ENCODE results near the gene CCL19.
"Not testable (repeated sequence)": the region's sequence is repeated elsewhere in the genome, so short reads cannot be mapped to it uniquely, and the experiment has no call there.

Gene CCL19
- long read RNA-seq, donor 1: 0 reads
- long read RNA-seq, donor 2: 0 reads
- long read RNA-seq, donor 3: 0 reads
- long read RNA-seq, donor 4, partial matches to known transcripts: 0 of 3 reads
- long read RNA-seq, donor 4, other reads (novel, unspliced or antisense): 0 of 3 reads
- long read RNA-seq, donor 5: 0 reads
- long read RNA-seq, donor 6: 0 reads
- long read RNA-seq, donor 7: 0 reads
- long read RNA-seq, donor 8: 0 reads

GRCh38 chr9:34690983-34691935 lies at the start of gene CCL19:
Gene CCL19, minus strand, starts transcription at chr9:34691276. Its CDS starts 137 bp downstream, at chr9:34691139.
- DNase-seq: no peak

DNA sequence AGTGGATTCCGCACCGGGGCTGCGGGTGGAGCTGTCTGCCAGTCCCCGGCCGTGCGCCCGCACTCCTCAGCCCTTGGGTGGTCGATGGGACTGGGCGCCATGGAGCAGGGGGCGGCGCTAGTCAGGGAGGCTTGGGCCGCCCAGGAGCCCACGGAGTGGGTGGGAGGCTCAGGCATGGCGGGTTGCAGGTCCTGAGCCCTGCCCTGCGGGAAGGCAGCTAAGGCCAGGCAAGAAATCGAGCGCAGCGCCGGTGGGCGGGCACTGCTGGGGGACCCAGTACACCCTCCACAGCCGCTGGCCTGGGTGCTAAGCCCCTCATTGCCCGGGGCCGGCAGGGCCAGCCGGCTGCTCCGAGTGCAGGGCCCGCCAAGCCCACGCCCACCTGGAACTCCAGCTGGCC lies 49.1 kb upstream of the CCL19 start:
- not testable (repeated sequence) for DNase-seq

GRCh38 chr9:34737677-34738260 lies 46.7 kb upstream of the CCL19 start:
- no peak for DNase-seq

- DNase-seq: no peak
Measured at GRCh38 chr9:34734720-34735119, 43.6 kb upstream of the CCL19 start.

DNA sequence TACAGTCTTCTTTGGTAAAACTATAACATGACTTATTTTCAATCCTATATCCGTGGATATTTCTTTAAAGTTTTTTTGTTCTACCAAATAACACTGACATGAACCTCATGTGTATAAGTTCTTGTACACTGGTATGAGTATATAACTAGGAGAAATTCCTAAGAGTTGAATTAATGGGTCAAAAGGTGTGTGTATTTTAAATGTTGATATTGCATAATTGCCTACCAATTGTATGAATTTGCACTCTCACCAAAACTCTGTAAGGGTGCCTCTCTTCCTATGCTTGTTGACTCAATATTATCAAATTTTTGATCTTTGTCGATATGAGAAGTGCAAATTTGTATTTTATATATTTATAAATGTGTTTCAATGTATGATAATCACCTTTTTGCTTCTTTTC lies 41.8 kb upstream of the CCL19 start:
- no peak for DNase-seq

DNA sequence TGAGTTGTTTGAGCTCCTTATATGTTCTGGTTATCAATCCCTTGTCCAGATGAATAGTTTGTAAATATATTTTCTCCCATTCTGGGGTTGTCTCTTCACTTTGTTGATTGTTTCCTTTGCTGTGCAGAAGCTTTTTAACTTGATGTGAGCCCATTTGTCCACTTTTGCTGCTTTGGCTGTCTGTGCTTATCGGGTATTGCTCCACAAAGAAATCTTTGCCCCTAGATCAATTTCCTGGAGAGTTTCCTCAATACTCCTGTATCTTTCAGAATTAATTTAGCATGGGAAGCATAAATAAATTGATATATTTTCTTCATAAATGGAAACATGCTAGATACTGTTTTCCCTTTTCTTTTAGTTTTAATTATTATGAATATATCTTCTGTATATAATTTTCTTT lies 41.4 kb upstream of the CCL19 start:
- DNase-seq: no peak

DNA sequence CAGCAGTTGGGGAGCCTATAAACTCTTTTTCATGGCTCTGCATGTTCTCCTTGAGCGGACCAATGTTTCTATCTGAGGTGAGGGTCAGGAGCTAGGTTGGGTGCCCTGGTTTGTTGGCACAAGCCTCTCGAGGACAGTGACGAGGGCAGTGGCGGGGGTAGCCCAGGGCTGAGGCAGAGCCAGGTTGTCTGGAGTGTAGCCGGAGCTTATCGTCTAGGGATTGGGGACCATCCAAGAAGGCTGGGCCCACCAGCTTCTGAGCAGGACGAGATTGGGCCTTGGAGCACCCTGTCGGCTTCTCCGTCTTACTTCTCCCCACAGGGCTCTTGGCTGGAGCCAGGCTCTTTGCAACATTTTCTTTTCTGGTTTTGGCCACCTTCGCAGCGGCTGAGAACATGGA lies 32.1 kb upstream of the CCL19 start:
- DNase-seq: no peak

GRCh38 chr9:34719769-34720025 lies 28.6 kb upstream of the CCL19 start:
- not testable (repeated sequence) for DNase-seq

- DNase-seq: no peak
Measured at GRCh38 chr9:34719021-34719768, 28.1 kb upstream of the CCL19 start.

GRCh38 chr9:34717996-34718614 lies 27.0 kb upstream of the CCL19 start:
- no peak for DNase-seq

- DNase-seq: no peak
Measured at GRCh38 chr9:34716711-34717110, 25.6 kb upstream of the CCL19 start.

DNA sequence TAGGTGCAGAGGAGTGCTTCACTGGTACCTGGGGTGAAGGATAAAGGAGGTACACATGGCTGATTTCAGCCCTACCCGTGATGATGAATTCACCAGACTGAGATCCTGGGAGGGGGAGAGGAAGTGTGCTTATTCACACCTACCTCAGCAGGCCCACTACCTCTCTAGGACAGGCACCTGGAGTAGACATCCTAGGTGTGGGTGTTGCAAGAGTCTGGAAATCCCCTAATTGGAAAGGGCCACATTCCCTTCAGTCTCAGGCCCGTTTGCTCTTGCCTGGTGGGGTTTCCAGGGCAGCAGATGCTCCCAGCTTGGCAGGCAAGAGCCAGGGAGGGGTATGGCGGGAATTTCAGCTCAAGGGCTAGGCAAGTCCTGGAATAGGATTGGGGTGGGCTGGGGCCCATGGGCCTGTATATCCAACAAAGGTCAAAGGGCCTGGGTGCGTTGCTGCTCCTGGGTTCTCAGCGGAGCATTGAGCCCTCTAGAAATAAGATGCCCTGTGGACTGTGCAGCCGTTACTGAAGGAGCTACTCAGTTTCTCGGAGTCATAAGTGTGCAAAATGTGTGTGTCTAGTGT lies 24.7 kb upstream of the CCL19 start:
- DNase-seq: no peak

DNA sequence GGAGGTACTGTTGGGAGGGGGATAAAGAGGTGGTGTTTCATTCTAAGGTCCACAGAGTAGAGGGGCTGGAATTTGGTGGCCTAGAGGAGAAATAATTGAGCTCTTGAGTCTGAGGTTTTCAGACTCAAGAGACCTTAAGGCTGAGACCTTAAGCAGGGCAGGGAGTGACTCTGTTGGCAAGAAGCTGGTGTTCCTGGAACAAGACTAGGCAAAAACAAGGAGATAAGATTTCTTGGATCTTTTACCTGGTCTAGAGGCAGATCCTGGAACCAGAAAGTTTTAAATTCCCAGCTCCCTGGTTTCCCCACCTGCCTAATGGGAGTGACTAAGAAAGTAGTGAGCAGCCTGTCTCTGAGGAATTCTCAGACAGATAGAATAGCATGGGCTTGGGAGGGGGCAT lies 22.9 kb upstream of the CCL19 start:
- no peak for DNase-seq

DNA sequence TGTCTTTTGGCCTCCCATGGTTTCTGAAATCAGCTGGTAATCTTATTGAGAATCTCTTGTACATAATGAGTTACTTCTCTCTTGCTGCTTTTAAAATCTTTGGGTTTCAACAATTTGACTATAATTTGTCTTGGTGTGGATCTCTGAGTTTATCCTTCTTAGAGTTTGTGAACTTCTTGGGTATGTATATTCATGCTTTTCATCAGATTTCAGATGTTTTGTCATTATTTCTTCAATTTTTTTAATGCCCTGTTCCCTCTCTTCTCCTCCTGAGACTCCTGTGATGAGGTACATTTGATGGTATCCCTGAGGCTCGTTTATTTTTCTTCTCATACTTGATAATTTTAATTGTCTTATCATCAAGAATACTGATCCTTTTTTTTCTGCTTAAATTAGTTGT lies 21.1 kb upstream of the CCL19 start:
- no peak for DNase-seq

DNA sequence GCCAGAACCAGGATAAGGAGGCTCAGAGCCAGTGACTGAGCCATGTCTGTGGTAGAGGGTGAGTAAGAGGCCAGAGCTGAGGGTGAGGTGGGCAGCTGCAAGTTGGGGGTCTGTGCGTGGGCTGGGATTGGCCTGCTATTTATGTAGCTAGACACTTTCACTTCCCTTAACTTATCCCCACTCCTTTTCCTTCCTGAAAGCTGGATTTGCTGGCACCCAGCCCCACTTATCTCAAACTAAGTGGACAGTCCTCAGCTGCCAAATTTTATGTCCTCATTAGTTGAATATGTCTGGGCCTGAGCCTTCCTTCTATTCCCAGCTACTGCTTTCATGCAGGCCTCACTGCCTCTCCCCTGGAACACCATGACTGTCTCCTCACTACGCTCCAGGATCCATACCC lies 18.9 kb upstream of the CCL19 start, which contains the start of gene CCL21:
TSS of gene CCL21 (minus strand) at position 114 of the 400 bp plus-strand sequence. CDS start at position 44, 70 bp downstream.
- no peak for DNase-seq

GRCh38 chr9:34709196-34709978 lies 18.3 kb upstream of the CCL19 start:
- no peak for DNase-seq

DNA sequence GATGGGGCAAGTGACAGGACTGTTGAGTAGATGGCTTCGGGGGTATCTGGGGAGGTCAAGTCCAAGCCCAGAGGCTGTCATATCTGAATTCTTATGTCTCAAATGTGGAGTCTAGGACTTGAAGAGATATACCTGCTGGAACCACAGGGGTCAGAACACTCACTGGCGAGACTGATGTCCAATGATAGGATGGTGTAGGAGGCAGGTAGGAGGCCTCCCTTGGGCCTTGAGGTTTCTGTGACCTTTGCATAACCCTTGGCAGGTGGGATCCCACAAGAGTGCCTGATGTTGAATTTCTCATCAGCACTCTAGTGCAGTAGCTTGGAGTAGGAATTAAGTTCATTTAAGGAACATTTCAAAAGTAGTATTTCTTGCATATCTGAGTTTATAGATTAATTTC lies 16.1 kb upstream of the CCL19 start:
- no peak for DNase-seq

GRCh38 chr9:34701769-34702736 lies 11.0 kb upstream of the CCL19 start:
- peak; percentile 76 for DNase-seq

- DNase-seq: peak; percentile 78
Measured at GRCh38 chr9:34701023-34701768, 10.1 kb upstream of the CCL19 start.
